ENCODE results near the gene DRD2.

DRD2 gene

DNA sequence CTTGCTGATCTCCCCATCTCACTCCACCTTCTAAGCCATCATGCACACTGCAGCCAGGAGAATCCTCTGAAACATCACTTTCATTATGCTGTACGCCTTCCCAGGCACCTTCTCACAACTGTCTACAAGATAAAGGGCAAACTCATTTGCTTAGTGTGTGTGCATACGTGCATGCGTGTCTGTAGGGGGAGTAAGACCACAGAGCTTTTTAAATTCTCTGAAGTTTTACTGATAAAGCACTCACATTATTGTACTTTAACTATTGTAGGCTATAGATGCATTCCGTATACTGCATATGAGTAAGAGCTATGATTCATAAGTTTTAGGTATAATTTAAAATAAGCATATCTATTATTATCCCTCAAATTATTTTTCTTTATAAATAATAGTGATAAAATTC lies 102.9 kb downstream of the DRD2 start:
- DNase-seq (ENCODE audit: low read depth), result no peak

DNA sequence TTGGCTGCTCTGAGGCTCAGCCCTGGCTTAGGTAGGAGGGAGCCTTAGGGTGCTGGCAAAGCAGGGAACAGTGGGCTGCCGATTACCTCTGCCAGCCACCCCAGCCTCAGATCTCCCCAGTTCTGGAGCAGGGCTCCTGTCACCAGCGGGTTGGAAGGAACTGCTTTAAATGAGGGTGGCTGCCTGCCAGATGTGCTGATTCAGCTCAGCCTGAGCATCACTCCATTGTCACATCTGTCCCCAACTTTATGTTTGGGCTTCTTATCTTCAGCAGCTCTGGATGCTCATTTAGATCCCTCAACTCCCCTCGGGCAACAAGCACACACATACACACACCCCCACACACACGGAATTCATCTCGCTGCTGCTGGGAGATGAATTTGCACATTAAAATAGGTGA lies 104.6 kb downstream of the DRD2 start:
- no peak for DNase-seq (ENCODE audit: low read depth)

DNA sequence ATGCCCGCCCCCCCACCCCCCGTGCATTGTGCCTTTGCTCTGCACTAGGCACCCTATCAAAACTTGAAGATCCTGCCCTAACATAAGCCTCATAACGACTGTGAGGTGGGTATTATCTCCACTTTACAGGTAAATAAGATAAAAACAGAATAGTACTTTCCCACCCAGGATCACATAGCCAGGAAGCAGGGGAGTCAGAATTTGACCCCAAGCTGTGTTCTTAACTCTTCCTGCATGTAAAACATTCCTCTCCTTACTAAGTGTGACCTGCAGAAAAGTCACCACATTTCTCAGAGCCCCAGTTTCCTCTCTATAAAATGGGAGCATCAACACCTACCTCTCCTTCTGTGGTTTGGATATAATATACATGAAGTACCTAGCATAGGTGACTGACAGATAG lies 105.8 kb downstream of the DRD2 start:
- no peak for DNase-seq (ENCODE audit: low read depth)

DNA sequence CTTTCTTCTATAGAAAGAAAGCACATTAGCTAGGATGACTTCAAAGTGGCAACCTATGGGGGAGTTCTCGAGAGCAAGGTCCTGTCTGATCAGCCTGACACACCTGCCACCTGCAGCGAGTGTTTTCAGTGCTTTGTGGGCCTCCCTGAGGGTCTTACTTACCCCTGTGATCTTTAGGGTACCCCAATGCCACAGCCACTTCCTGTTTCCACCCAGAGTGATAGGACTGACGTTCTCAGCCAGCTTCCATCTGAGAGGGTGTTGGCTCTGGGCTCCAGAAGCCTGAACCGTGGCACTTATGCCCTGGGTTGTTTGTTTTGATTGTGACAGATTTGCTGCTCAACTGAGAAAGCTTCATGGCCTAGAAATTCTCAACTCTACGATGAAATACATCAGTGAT lies 109.3 kb downstream of the DRD2 start:
- no peak for DNase-seq (ENCODE audit: low read depth)

DNA sequence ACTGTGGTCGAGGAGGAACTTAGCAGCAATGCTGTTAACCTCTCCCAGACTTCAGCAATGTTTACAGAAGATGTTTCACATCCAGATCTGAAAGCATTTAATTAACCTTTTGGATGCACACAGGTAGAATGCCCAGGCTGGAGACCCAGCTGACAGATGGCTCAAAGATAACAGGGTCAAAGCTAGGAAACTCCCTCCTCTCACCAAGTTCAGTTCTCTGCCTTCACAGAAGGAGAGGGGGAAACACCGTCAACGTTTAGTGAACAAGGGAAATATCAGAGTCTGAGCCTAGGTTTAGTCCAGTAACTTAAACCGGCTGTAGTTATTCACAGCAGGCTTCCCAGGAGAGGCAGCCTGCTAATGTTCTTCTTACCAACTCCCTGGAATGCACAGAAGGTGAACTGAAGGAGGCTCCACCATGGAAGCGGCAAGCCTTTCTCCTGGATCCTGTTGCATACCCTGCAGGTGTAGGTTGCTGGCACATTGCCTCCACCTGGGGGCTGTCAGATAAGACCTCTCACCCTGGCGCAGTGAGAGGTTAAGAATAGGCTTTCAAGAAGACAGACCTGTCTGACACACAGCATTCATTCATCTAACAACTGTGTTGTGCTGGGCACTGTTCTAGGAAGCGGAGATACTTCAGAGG lies 111.1 kb downstream of the DRD2 start:
- no peak for DNase-seq (ENCODE audit: low read depth)

DNA sequence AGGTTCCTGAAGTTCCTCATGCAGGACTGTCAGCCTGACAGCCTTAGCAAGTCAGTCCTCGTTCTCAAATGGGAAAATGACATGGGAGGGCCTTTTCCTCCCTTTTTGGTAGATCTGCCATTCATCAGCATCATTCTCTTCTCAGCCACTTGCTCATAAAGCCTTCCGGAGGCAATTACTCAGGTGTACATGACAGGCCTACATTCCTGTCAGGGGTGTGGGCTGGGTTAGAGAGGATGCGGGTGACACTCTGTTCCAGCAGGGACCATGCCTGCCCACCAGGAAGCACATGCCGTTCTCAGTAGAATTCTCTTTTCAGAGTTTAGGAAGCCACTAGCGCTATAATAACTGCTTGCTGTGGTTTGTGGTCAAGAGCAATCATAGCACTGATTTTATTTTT lies 111.8 kb downstream of the DRD2 start:
- DNase-seq (ENCODE audit: low read depth), result no peak

Data from T-helper 22 cell (primary cell).